Activated CD4-positive, alpha-beta T cell treated with anti-CD3 and anti-CD28 coated beads, Interleukin-2, amount 10 ng/mL, durations not matched to agents 7 days and 5 days (primary cell): ENCODE results near the gene DPYSL3. TPM values are rescaled to one million over a fixed set of nuclear protein-coding genes. Genes with fewer than 3 reads are reported as not detected.

Experiments used
- CTCF ChIA-PET: fragments of 350-600 bp; sonication (Branson Sonifier 250); formaldehyde crosslinking; loops from one replicate; lab custom pipeline; 2021; ENCODE audit warnings: antibody characterized with exemption; lab: Charles Lee
- POLR2A ChIA-PET: fragments of 350-600 bp; sonication (Branson Sonifier 250); formaldehyde crosslinking; loops from one replicate; lab custom pipeline; 2021; ENCODE audit warnings: antibody characterized with exemption; lab: Charles Lee
- DNase-seq: peaks from one replicate; pipeline ENCODE4 v3.0.0-alpha.2; 2020
- H3K27ac Mint-ChIP-seq: one replicate; pipeline ENCODE4 v1.8.0; 2021; ENCODE audit warnings: mild to moderate bottlenecking, moderate library complexity, mixed read lengths
- H3K27me3 Mint-ChIP-seq: one replicate; pipeline ENCODE4 v1.8.0; 2021; ENCODE audit warnings: mixed read lengths
- H3K36me3 Mint-ChIP-seq: one replicate; pipeline ENCODE4 v1.8.0; 2021; ENCODE audit warnings: low read depth, mixed read lengths
- H3K4me1 Mint-ChIP-seq: one replicate; pipeline ENCODE4 v1.8.0; 2021; ENCODE audit warnings: mixed read lengths
- H3K4me3 Mint-ChIP-seq: one replicate; pipeline ENCODE4 v1.8.0; 2021; ENCODE audit warnings: mild to moderate bottlenecking, moderate library complexity, mixed read lengths
- H3K9me3 Mint-ChIP-seq: one replicate; pipeline ENCODE4 v1.8.0; 2021; ENCODE audit warnings: mixed read lengths
- total RNA-seq, 2 experiments: library from RNA; stranded (reverse); gene quantifications; one replicate each; pipeline ENCODE4 v1.2.3, GENCODE V29; 2021

DPYSL3 gene
- total RNA-seq, 2 experiments from 2014 or later = not detected

DNA sequence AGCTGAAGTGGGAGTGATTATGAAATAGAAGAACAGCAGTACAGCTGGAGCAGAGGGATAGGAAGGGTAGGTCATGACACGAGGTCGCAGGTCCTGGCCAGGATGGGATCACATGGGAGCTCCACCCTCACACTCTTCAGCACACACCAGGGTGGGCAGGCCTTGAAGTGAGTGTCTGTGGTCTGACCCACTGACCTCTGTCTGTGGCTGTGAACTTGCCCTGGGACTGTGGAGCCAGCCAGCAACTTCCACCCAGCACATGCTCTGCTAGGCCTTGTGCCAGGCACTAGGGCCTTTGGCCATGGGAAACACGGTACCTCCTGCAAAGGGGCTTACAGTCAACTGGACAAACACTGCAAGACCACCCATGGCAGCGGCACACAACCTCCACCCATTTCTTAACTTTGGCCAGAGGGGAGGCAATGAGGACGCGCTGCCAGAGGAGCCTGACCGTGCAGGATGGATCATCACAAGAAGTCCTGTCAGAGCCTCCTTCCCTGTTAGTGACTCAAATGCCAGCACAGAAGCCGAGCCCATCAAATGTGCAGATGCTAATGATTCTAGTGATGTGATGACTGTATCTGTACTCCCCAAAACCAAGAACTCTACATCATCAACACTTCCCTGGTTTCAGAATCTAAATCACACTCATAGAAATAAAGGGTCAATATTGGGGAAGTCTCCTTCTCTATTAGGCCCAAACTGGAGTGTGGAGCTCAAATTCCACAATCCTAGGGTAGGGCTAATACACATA, 113.6 kb downstream of the DPYSL3 start:
- no peaks in the 10 kb centered on the region for H3K27me3 Mint-ChIP-seq
- no peaks in the 10 kb centered on the region for H3K36me3 Mint-ChIP-seq
- ChIA-PET POLR2A (no interaction called here), CTCF (no interaction called here)
- H3K27ac Mint-ChIP-seq = no peak overlapping the region
- no peak overlapping the region for H3K4me3 Mint-ChIP-seq
- no peaks in the 10 kb centered on the region for H3K9me3 Mint-ChIP-seq
- no peaks in the 10 kb centered on the region for H3K4me1 Mint-ChIP-seq
- DNase-seq = no peak

DNA sequence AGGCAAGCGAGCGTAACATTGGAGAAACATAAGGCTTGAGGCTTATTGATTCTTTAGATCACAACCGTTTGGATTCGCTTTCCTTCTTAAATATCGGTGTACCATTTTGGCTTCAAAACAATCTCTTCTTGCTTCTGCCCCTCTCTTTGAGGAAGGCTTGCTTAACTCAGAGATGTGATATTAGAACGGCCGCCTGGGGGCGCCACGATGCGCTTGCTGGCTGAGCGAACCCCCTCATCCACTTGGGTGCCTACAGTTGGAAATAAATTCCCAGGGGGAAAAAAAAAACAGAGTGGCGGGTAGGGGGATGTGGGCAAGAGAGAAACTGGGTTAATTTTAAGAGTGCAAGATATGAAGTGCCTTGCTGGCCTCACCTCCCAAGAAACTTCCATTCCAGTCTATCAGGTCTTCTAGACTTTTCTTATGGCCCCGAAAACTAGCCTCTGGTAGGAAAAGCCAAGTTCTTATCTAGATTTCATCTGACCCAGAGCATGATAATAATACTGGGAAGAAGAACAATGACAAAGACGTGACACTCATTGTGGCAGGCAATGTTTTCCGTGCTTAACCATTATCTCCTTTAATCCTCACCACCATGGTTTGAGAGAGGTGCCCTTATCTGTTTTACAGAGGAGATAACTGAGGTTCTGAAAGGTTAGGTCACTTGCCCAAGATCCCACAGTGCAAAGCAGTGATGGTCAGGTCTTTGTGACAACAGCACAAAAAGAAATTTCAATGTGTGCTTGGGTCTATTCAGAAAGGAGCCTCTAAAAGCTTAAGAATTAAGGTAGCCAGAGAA, 115.8 kb downstream of the DPYSL3 start:
- no peaks in the 10 kb centered on the region for H3K4me1 Mint-ChIP-seq
- no peaks in the 10 kb centered on the region for H3K27me3 Mint-ChIP-seq
- DNase-seq = no peak
- no peaks in the 10 kb centered on the region for H3K36me3 Mint-ChIP-seq
- H3K9me3 Mint-ChIP-seq = no peaks in the 10 kb centered on the region
- ChIA-PET POLR2A (no interaction called here), CTCF (no interaction called here)
- H3K27ac Mint-ChIP-seq = no peak overlapping the region
- no peak overlapping the region for H3K4me3 Mint-ChIP-seq

DNA sequence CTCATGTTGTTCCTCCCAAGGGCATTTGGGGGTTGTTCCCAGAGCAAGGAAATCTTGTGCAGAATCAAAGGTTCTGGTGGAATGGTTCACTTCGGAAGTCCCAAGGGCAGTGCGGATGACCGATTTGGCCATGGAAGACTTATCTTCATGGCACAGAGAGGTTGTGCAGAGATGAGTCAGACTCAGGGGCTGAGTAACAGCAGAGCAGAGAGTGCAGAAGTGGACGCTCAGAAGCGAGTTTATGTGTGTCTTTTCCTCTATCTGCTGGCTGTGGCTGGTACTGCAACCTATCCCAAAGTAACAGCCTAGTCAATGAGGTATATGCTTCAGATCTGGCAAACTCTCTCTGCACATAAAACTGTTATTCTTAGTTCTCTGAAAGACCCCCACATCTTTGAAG, 118.1 kb downstream of the DPYSL3 start:
- POLR2A ChIA-PET = no interaction called here
- Mint-ChIP-seq H3K4me3 (no peak overlapping the region), H3K4me1 (no peaks in the 10 kb centered on the region), H3K27me3 (no peaks in the 10 kb centered on the region), H3K36me3 (no peaks in the 10 kb centered on the region), H3K9me3 (no peaks in the 10 kb centered on the region), H3K27ac (no peak overlapping the region)
- no peak for DNase-seq
- CTCF ChIA-PET = no interaction called here

DNA sequence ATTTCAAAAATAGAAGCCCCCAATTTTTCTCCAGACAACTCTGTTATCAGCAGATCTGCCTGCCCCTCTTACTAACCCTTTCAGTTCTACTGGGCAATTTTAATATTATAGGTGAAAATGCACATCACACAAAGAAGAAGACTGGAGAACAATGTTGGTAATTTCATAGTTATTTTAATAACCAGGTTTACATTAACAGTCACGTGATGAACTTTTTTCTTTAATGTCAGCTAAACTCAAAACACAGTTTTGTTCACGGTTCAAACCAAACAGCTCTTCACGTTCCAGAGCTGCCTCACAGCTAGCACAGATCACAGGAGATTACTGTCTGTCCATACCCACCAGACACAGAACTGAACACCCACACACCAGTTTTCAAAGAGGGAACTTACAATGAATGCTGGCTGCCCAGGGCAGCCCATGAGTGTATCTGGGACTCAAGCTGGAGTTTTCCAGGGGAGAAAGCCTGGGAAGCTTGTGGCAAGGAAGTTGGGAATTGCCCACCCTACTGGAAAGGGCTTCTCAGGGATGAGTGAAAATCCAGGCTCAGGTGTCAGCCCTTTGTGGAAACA, 119.1 kb downstream of the DPYSL3 start:
- POLR2A ChIA-PET = no interaction called here
- Mint-ChIP-seq H3K36me3 (no peaks in the 10 kb centered on the region), H3K4me3 (no peak overlapping the region), H3K27ac (no peak overlapping the region), H3K9me3 (no peaks in the 10 kb centered on the region), H3K4me1 (no peaks in the 10 kb centered on the region), H3K27me3 (no peaks in the 10 kb centered on the region)
- no peak for DNase-seq
- CTCF ChIA-PET = interaction anchor here (1.3 kb wide), 1 partner anchor 10 kb away, joined by 3 read pairs; no protein-coding TSS in a partner anchor

DNA sequence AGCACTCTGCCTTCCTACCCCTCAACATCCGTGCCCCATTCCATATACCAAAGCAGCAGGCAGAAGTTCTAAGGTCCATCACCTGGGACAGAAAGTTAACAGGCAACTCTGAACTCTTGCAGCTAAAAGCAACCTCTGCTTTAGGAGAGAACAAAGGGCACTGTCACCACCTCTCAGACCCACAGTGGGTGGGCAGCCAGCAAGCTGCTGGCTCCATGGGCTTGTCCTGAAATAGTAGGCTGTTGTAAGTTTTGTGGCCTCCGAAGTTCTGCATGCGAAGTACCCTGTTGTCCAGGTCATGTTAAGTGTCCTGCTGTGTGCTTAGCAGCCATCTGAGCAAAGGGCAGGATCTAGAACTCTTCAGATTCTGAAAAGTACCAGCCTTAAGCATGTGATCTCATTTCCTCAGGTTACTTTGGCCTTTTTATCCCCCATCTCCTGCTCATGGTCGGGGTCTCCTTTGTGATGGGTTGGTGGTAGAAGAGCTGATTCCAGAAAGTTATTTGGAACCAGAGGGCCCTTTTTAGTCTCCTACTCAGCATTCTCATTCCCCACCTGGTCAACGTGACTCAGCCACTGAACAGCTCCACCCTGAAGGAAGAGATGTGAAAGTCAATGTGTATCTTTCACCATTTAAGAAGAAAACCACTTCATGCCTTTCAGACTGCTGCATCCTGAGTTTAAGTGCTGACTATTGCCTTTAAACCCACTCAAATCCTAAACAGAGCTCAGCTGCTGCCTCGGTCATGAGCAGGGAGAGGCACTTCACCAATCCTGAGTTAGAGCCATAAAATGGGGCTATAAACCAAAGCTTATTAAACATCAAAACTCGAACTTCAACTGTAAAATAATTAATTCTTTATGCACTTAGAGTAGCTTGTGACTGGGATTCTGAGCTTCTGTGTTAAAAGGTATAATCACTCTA, 121.4 kb downstream of the DPYSL3 start:
- Mint-ChIP-seq H3K27me3 (no peaks in the 10 kb centered on the region), H3K4me1 (no peaks in the 10 kb centered on the region), H3K36me3 (no peaks in the 10 kb centered on the region), H3K9me3 (no peaks in the 10 kb centered on the region), H3K27ac (no peak overlapping the region), H3K4me3 (no peak overlapping the region)
- CTCF ChIA-PET = no interaction called here
- POLR2A ChIA-PET = no interaction called here
- DNase-seq = no peak

DNA sequence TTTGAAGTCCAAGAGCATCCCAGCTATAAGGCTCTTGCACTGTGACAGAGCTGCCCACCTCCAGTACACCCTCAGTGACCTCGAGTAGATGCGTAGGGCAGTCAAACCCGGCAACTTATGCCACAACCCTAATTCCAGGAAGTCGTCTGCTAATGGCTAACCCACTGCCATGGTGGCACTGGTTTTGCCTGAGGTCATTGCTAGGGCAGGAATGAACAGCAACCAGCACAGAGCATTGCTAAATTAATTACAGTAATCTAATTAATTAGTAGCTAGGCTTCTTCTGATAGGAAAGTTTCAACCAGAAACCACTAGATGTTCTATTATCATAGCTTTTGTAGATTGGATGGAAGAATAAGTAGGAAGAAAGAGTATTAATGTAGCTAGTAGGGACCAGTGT, 122.8 kb downstream of the DPYSL3 start:
- DNase-seq = no peak
- Mint-ChIP-seq H3K4me3 (no peak overlapping the region), H3K4me1 (no peaks in the 10 kb centered on the region), H3K27me3 (no peaks in the 10 kb centered on the region), H3K27ac (no peak overlapping the region), H3K9me3 (no peaks in the 10 kb centered on the region), H3K36me3 (no peaks in the 10 kb centered on the region)
- POLR2A ChIA-PET = no interaction called here
- CTCF ChIA-PET = interaction anchor here (0.6 kb wide), 1 partner anchor 403 kb away, joined by 4 read pairs; no protein-coding TSS in a partner anchor

DNA sequence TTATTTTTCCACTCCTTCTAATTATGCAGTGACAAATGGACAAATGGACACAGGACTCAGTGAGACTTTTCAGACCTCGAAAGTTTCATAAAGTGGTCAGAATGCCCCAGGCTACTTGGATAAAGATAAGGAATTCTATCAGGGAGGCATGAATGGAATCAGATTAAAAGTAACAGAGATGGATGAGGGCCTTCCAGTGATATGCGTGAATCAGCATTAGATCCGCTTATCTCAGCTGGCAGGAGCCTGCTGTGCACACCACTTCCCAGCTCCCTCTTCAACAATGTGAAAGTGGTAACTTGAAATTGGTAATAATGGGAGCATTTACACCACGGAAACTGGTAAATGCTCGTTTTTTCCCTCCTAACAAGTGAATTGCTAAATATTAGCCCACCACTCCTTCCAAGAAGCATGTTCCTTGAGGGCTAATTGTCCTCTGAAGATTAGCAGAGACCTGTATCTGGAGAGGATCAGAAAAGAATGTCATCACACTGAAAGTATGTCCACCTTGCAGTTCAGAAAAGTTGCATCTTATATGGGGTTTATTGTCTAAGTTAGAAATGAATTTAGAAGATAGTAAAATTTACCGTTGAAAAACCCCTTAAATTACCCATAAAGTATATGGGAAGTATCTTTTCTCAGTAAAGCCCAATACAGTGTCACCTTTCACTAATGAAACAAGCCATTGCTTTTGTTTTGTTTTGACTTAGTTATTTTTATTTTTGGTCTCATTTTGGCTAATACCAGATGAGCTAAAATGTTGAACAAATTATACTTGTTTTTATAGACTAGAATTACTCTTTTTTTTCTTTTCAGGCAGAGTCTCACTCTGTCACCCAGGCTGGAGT, 125.3 kb downstream of the DPYSL3 start:
- no peak overlapping the region for H3K27ac Mint-ChIP-seq
- no peak overlapping the region for H3K4me3 Mint-ChIP-seq
- H3K27me3 Mint-ChIP-seq = no peaks in the 10 kb centered on the region
- CTCF ChIA-PET = no interaction called here
- H3K4me1 Mint-ChIP-seq = no peaks in the 10 kb centered on the region
- H3K36me3 Mint-ChIP-seq = no peaks in the 10 kb centered on the region
- POLR2A ChIA-PET = no interaction called here
- no peaks in the 10 kb centered on the region for H3K9me3 Mint-ChIP-seq
- DNase-seq = no peak

DNA sequence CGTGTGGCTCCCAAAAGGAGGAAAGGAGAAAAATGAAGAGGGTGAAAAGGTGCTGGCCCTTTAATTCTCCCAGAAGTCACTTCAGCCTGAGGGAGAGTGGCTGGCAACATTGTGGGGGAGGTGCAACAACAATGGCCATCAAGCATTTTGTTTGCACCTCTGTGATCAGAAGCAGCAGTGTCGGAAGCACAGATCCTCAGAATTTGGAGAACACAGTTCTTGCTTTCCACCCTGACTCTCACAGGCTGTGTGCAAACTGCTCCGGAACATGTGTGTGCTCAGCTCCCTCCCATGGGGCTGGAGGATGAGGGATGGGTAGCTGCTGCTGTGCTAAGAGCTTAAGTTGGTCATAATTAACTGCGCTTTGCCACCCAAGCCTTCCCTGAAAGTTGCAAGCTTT, 127.1 kb downstream of the DPYSL3 start:
- Mint-ChIP-seq H3K27me3 (no peaks in the 10 kb centered on the region), H3K4me3 (no peak overlapping the region), H3K9me3 (no peaks in the 10 kb centered on the region), H3K4me1 (no peaks in the 10 kb centered on the region), H3K27ac (no peak overlapping the region), H3K36me3 (no peaks in the 10 kb centered on the region)
- POLR2A ChIA-PET = no interaction called here
- no peak for DNase-seq
- CTCF ChIA-PET = no interaction called here

DNA sequence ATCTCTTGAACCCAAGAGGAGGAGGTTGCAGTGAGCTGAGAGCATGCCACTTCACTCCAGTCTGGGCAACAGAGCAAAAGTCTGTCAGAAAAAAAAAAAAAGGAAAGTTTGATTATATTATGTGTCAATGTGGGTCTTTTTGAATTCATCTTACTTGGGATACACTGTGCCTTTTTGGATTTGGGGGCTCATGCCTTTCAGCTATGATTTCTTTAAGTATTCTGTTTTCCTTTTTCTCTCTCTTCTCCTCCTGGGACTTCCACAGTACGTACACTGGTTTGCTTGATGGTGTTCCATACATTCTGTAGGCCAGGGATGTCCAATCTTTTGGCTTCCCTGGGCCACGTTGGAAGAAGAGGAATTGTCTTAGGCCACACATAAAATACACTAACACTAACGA, 128.3 kb downstream of the DPYSL3 start:
- no peak for DNase-seq
- H3K27ac Mint-ChIP-seq = no peak overlapping the region
- H3K36me3 Mint-ChIP-seq = no peaks in the 10 kb centered on the region
- H3K4me1 Mint-ChIP-seq = no peaks in the 10 kb centered on the region
- CTCF ChIA-PET = interaction anchor here (0.7 to 1.2 kb wide), 2 partner anchors 9 to 12 kb away, joined by 3 read pairs; no protein-coding TSS in a partner anchor
- POLR2A ChIA-PET = no interaction called here
- peaks cover 2% of the 10 kb centered on the region for H3K27me3 Mint-ChIP-seq
- no peak overlapping the region for H3K4me3 Mint-ChIP-seq
- no peaks in the 10 kb centered on the region for H3K9me3 Mint-ChIP-seq

DNA sequence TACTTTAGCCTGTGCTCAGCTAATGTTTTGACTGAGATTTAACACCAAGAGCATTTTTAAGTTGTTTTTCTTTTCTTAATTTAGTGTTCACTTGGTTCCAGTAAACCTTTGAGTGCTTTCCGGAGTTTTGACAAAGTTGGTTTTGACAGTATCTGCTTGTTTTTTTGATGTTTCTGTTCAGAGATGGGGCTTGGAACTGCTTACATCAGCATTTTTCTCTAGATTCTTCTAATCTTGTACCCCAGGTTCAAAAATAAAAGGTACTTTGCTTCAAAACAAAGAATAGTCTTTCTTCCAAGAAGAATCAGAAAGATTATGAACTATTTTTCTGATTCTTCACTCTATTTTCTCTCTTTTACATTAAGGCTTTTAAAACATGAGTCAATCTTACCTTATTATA, 132.2 kb downstream of the DPYSL3 start:
- no peaks in the 10 kb centered on the region for H3K36me3 Mint-ChIP-seq
- no peak overlapping the region for H3K27ac Mint-ChIP-seq
- DNase-seq = no peak
- no peaks in the 10 kb centered on the region for H3K4me1 Mint-ChIP-seq
- POLR2A ChIA-PET = no interaction called here
- CTCF ChIA-PET = no interaction called here
- no peak overlapping the region for H3K4me3 Mint-ChIP-seq
- H3K27me3 Mint-ChIP-seq = peaks cover 3% of the 10 kb centered on the region
- H3K9me3 Mint-ChIP-seq = no peaks in the 10 kb centered on the region

DNA sequence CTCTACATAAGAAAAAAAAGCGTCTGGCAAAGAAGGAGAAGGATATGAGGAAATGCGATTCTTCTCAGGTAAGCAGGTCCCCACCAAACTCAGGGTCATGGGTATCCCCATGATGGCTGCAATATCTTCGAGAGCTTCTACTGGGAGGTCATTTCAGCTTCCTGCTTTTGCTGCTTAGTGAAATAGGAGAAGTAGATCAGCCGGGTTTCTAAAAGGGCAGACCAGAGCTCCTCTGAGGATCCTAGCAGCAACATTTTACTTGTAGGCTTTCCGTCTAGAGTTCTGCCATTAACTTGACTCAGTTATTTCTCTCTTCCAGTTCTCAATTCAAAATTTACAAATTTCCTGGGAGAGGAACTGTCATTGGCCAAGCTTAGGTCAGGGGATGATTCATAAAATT, 134.7 kb downstream of the DPYSL3 start:
- CTCF ChIA-PET = no interaction called here
- Mint-ChIP-seq H3K27me3 (peaks cover 3% of the 10 kb centered on the region), H3K9me3 (no peaks in the 10 kb centered on the region), H3K4me1 (no peaks in the 10 kb centered on the region), H3K27ac (no peak overlapping the region), H3K4me3 (no peak overlapping the region), H3K36me3 (no peaks in the 10 kb centered on the region)
- POLR2A ChIA-PET = no interaction called here
- DNase-seq = no peak

DNA sequence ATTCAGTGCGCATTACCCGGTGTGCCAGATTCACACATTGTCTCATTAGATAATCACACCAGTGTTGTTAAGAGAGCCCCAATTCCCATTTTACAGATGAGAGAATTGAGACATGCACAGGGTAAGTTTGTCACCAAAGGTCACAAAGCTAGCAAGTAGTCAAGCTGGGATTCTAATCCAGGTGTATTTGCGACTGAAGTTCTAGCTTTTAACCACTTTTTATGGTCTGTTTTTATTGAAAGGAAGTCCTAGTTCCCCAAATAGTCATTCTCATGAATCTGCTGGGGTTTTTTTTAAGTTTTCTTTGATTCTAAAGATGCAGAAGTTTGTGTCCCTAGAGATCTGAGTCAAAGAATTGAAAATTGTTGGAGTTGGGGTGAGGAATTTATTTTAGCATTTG, 136.5 kb downstream of the DPYSL3 start:
- Mint-ChIP-seq H3K4me3 (no peak overlapping the region), H3K36me3 (no peaks in the 10 kb centered on the region), H3K4me1 (no peaks in the 10 kb centered on the region), H3K9me3 (no peaks in the 10 kb centered on the region), H3K27ac (no peak overlapping the region), H3K27me3 (peaks cover 3% of the 10 kb centered on the region)
- no peak for DNase-seq
- ChIA-PET POLR2A (no interaction called here), CTCF (no interaction called here)
